ENCODE data around the gene CNTN5. TPM values are rescaled to one million over a fixed set of nuclear protein-coding genes. Genes with fewer than 3 reads are reported as not detected.

Gene CNTN5
- total RNA-seq, 4 donors from 2014 or later, result 0.16 TPM; not detected in 3

- ATAC-seq (no peak), DNase-seq (no peak)
- intact Hi-C loops (cut with DNase I; ENCODE audit: low total_unique reads), result no loop called here
- H3K9me3 ChIP-seq, result no peaks in the 10 kb centered on the region
- no peaks in the 10 kb centered on the region for H3K27me3 ChIP-seq
- in situ Hi-C loops (cut with MboI; ENCODE audit: low sequenced_read_pairs in 4 of 4), result no loop called here
- no peak overlapping the region for H3K27ac ChIP-seq
- no peak for TF ChIP-seq POLR2A (IDR thresholded peaks at IDR 0.05)
- no peak for TF ChIP-seq CTCF (IDR thresholded peaks at IDR 0.05 in 4 of 5, conservative IDR thresholded peaks at IDR 0.05 in 1 of 5)
- no peaks in the 10 kb centered on the region for H3K36me3 ChIP-seq
- H3K4me1 ChIP-seq, result no peaks in the 10 kb centered on the region
- H3K4me3 ChIP-seq, result no peak overlapping the region
These were observed 666.6 kb downstream of the CNTN5 start for GRCh38 chr11:99687320-99687719.

GRCh38 chr11:99693941-99694492 is 673.3 kb downstream of the CNTN5 start:
- in situ Hi-C loops (cut with MboI; ENCODE audit: low sequenced_read_pairs in 4 of 4), result no loop called here

GRCh38 chr11:99695106-99695505 is 674.4 kb downstream of the CNTN5 start:
- TF ChIP-seq POLR2A (IDR thresholded peaks at IDR 0.05) (no peak), CTCF (IDR thresholded peaks at IDR 0.05 in 4 of 5, conservative IDR thresholded peaks at IDR 0.05 in 1 of 5) (no peak)
- Histone ChIP-seq H3K9me3 (no peaks in the 10 kb centered on the region), H3K27me3 (no peaks in the 10 kb centered on the region), H3K27ac (no peak overlapping the region), H3K36me3 (no peaks in the 10 kb centered on the region), H3K4me1 (no peaks in the 10 kb centered on the region), H3K4me3 (no peak overlapping the region)
- no peak for DNase-seq
- intact Hi-C loops (cut with DNase I; ENCODE audit: low total_unique reads), result no loop called here
- ATAC-seq, result no peak
- in situ Hi-C loops (cut with MboI; ENCODE audit: low sequenced_read_pairs in 4 of 4), result no loop called here

More at GRCh38 chr11:99693941-99694492, 673.3 kb downstream of the CNTN5 start:
- DNase-seq (no peak), ATAC-seq (no peak)
- no peak for TF ChIP-seq POLR2A (IDR thresholded peaks at IDR 0.05)
- TF ChIP-seq CTCF (IDR thresholded peaks at IDR 0.05 in 4 of 5, conservative IDR thresholded peaks at IDR 0.05 in 1 of 5), result no peak
- no peak overlapping the region for H3K4me3 ChIP-seq
- no peaks in the 10 kb centered on the region for H3K27me3 ChIP-seq
- H3K27ac ChIP-seq, result no peak overlapping the region
- intact Hi-C loops (cut with DNase I; ENCODE audit: low total_unique reads), result no loop called here
- H3K36me3 ChIP-seq, result no peaks in the 10 kb centered on the region
- H3K4me1 ChIP-seq, result no peaks in the 10 kb centered on the region
- no peaks in the 10 kb centered on the region for H3K9me3 ChIP-seq

- Histone ChIP-seq H3K27me3 (no peaks in the 10 kb centered on the region), H3K36me3 (no peaks in the 10 kb centered on the region), H3K27ac (no peak overlapping the region), H3K9me3 (no peaks in the 10 kb centered on the region), H3K4me3 (no peak overlapping the region), H3K4me1 (no peaks in the 10 kb centered on the region)
- intact Hi-C loops (cut with DNase I; ENCODE audit: low total_unique reads), result no loop called here
- no peak for TF ChIP-seq CTCF (IDR thresholded peaks at IDR 0.05 in 4 of 5, conservative IDR thresholded peaks at IDR 0.05 in 1 of 5)
- TF ChIP-seq POLR2A (IDR thresholded peaks at IDR 0.05), result no peak
- in situ Hi-C loops (cut with MboI; ENCODE audit: low sequenced_read_pairs in 4 of 4), result no loop called here
- DNase-seq, result no peak
- ATAC-seq, result no peak
These were observed 686.1 kb downstream of the CNTN5 start for GRCh38 chr11:99706848-99707247.

Data from gastrocnemius medialis (tissue), 4 donors.